HG03196 (cell line): ENCODE measurements around the gene KIF1B.
"Not testable (repeated sequence)": the region's sequence is repeated elsewhere in the genome, so short reads cannot be mapped to it uniquely, and the experiment has no call there.

Experiments
- ATAC-seq: cut with Tn5 transposase; IDR thresholded peaks from one replicate; pipeline ENCODE4 v1.9.1; 2021; ENCODE audit not compliant: unreplicated experiment

KIF1B gene

DNA sequence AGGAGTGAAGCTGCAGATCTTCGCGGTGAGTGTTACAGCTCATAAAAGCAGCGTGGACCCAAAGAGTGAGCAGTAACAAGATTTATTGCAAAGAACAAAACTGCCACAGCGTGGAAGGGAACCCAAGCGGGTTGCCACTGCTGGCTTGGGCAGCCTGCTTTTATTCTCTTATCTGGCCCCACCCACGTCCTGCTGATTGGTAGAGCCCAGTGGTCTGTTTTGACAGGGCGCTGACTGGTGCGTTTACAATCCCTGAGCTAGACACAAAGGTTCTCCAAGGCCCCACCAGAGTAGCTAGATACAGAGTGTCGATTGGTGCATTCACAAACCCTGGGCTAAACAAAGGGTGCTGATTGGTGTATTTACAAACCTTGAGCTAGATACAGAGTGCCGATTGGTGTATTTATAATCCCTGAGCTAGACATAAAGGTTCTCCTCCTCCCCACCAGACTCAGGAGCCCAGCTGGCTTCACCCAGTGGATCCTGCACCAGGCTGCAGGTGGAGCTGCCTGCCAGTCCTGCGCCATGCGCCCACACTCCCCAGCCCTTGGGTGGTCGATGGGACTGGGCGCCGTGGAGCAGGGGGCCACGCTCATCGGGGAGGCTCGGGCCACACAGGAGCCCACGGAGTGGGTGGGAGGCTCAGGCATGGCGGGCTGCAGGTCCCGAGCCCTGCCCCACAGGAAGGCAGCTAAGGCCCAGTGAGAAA, 215.6 kb downstream of the KIF1B start:
- not testable (repeated sequence) for ATAC-seq

DNA sequence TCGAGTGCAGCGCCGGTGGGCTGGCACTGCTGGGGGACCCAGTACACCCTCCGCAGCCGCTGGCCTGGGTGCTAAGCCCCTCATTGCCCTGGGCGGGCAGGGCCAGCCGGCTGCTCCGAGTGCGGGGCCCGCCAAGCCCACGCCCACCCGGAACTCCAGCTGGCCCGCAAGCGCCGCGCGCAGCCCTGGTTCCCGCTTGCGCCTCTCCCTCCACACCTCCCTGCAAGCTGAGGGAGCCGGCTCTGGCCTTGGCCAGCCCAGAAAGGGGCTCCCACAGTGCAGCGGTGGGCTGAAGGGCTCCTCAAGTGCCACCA, 216.1 kb downstream of the KIF1B start:
- not testable (repeated sequence) for ATAC-seq

DNA sequence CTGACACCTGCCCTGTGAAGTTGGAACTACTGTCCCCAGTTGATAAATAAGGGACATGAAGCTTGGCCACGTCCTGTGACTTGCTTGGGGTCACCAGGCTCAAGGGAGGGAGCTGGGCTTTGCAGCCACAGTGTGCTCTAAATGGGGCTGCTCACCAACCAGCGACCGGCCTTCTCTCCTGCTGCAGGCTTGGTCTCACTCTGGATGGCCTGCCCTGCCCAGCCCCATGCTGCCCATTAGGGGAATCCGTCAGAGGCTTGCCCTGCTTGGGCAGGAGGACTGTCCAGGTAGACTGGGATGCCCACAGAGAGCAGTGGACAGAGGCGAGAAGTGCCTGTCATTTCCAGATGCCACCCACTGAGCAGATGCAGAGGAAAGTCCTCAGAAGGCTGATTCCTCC, 218.6 kb downstream of the KIF1B start:
- no peak for ATAC-seq

DNA sequence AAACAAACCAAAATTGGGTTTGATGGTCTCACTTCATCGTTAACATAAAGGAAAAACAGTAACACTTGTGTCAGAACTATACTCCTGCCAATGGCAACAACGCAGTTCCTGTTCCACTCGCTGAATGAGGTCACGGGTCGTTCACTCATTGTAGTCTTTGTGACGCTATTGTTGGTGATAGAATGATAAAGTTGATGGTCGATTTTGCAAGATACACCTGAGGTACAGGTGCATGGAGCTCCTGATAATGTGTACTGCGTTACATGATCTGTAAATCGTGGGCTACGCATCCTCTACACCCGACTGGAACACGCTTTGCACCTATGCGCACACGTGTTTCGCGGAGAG, 219.5 kb downstream of the KIF1B start:
- ATAC-seq, result no peak

DNA sequence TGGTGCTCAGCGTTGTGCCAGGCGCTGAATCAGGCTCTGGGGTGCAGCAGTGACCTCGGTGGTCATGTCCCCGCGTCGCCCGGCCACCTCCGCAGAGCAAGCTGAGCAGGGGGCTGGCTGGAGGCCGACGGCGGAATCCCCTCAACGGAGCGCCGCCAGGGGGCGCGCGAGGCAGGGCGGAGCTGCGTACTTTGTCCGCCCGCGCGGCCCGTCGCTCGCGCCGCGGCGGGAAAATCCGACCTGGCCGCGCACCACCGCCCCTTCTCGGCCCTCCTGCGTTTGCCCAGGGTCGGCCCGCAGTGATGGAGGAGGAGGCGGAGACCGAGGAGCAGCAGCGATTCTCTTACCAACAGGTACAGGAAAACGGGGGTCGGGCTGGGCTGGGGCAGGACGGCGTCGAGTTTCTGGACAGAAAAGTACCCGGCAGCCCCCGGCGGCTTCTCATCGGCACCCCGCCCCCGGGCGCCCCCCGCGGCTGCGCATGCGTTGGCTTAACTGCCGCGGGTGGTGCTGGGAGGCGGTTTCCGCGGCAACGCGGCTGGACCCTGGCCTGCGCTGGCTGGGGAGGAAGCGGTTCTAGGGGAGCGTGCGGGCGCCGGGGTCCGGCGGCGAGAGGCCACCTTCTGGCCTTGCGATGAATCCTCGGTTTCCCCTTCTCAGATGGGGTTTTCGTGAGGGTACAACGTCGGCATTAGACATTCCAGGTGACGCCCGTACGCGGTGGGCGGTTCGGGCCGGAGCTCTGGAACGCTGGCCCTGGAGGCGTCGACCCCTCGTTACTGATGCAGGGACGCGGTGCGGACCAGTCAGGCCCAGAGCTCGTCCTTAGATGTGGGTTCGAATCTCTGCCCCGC, 220.1 kb downstream of the KIF1B start, which contains the start of gene CENPS:
Gene CENPS, plus strand, starts transcription at position 218 of the 854 bp plus-strand sequence. Its CDS starts 85 bp downstream, at position 303.
- ATAC-seq, result peak; percentile 82
